SU-DHL-6 (cell line): ENCODE measurements around the gene TMIE.

Source experiments
- H2AFZ ChIP-seq: fragments of 200-600 bp; sonication (generic); 2 replicates; pipeline ENCODE4 v1.6.1; 2014; ENCODE audit warnings: low read depth, mild to moderate bottlenecking, moderate library complexity, mixed read lengths, antibody characterized with exemption, low read length; ENCODE audit not compliant: severe bottlenecking
- H3F3A ChIP-seq: fragments of 200-600 bp; shearing (Covaris generic); 2 replicates; pipeline ENCODE4 v1.6.0; 2016; ENCODE audit warnings: antibody characterized with exemption, mild to moderate bottlenecking; ENCODE audit not compliant: insufficient read depth
- H3K27ac ChIP-seq: fragments of 200-600 bp; sonication (generic); 2 replicates; pipeline ENCODE4 v1.5.1; 2016; ENCODE audit warnings: low read depth, mild to moderate bottlenecking, low read length, moderate library complexity, mixed read lengths
- H3K27me3 ChIP-seq: fragments of 200-600 bp; sonication (generic), shearing (Covaris generic); 2 replicates; pipeline ENCODE4 v1.6.0; 2014; ENCODE audit warnings: mild to moderate bottlenecking, low read length
- H3K36me3 ChIP-seq: fragments of 200-600 bp; sonication (generic); 2 replicates; pipeline ENCODE4 v1.6.1; 2014; ENCODE audit warnings: mild to moderate bottlenecking, low read length, mixed read lengths
- H3K4me2 ChIP-seq: fragments of 300-600, 200-600 bp; shearing (Covaris generic), sonication (generic); 2 replicates; pipeline ENCODE4 v1.6.0; 2014; ENCODE audit warnings: low read length, low read depth, mild to moderate bottlenecking; ENCODE audit not compliant: poor library complexity, severe bottlenecking
- H3K4me3 ChIP-seq: fragments of 200-600 bp; sonication (generic); 2 replicates; pipeline ENCODE4 v1.5.1; 2014; ENCODE audit warnings: antibody characterized with exemption, low read length, mild to moderate bottlenecking, mixed read lengths; ENCODE audit not compliant: insufficient read depth, poor library complexity, severe bottlenecking
- H3K79me2 ChIP-seq: fragments of 200-600 bp; sonication (generic); 2 replicates; pipeline ENCODE4 v1.6.1; 2014; ENCODE audit warnings: mild to moderate bottlenecking, low read length, moderate library complexity; ENCODE audit not compliant: insufficient read depth
- H3K9ac ChIP-seq: fragments of 200-600 bp; sonication (generic); 2 replicates; pipeline ENCODE4 v1.7.0; 2014; ENCODE audit warnings: mild to moderate bottlenecking, low read length
- H3K9me2 ChIP-seq: fragments of 200-600 bp; sonication (generic); replicated peaks from 2 replicates; pipeline ENCODE4 v1.6.1; 2014; ENCODE audit warnings: low read length; ENCODE audit not compliant: insufficient read depth
- H3K9me3 ChIP-seq: fragments of 200-600 bp; sonication (generic); 2 replicates; pipeline ENCODE4 v1.6.1; 2014; ENCODE audit warnings: low read length, mixed read lengths; ENCODE audit not compliant: insufficient read depth
- H4K20me1 ChIP-seq: fragments of 200-600 bp; sonication (generic); 2 replicates; pipeline ENCODE4 v1.6.1; 2014; ENCODE audit warnings: low read depth, mild to moderate bottlenecking, antibody characterized with exemption, low read length, moderate library complexity, mixed read lengths
- CTCF ChIP-seq: fragments of 200-600 bp; sonication (generic); IDR thresholded peaks from one replicate; pipeline ENCODE4 v1.5.1; 2017; ENCODE audit warnings: antibody characterized with exemption, mild to moderate bottlenecking, low read length, moderate library complexity; ENCODE audit not compliant: insufficient read depth, poor library complexity, severe bottlenecking
- EZH2phosphoT487 ChIP-seq: fragments of 200-600 bp; sonication (generic), shearing (Covaris generic); conservative IDR thresholded peaks from 2 replicates; pipeline ENCODE4 v1.6.1; 2018; ENCODE audit warnings: mild to moderate bottlenecking, antibody characterized with exemption, low read length, moderate library complexity, mixed read lengths

TMIE gene

GRCh38 chr3:46755646-46756045 is 54.5 kb downstream of the TMIE start:
- H3K79me2 ChIP-seq, result no peaks in the 10 kb centered on the region
- no peaks in the 10 kb centered on the region for H3K36me3 ChIP-seq
- H2AFZ ChIP-seq, result no peak overlapping the region
- no peaks in the 10 kb centered on the region for H3K9me2 ChIP-seq
- no peaks in the 10 kb centered on the region for H3K9me3 ChIP-seq
- TF ChIP-seq EZH2phosphoT487, result no peak
- no peak for TF ChIP-seq CTCF
- no peak overlapping the region for H3K9ac ChIP-seq
- H3K4me2 ChIP-seq, result no peak overlapping the region
- no peaks in the 10 kb centered on the region for H4K20me1 ChIP-seq
- no peak overlapping the region for H3K27ac ChIP-seq
- H3K4me3 ChIP-seq, result no peak overlapping the region
- no peaks in the 10 kb centered on the region for H3F3A ChIP-seq
- H3K27me3 ChIP-seq, result no peaks in the 10 kb centered on the region

- no peaks in the 10 kb centered on the region for H3F3A ChIP-seq
- no peaks in the 10 kb centered on the region for H3K79me2 ChIP-seq
- no peak overlapping the region for H3K9ac ChIP-seq
- no peaks in the 10 kb centered on the region for H3K36me3 ChIP-seq
- no peaks in the 10 kb centered on the region for H3K27me3 ChIP-seq
- H3K4me2 ChIP-seq, result no peak overlapping the region
- H3K9me3 ChIP-seq, result no peaks in the 10 kb centered on the region
- H3K9me2 ChIP-seq, result no peaks in the 10 kb centered on the region
- no peak overlapping the region for H3K27ac ChIP-seq
- TF ChIP-seq EZH2phosphoT487, result no peak
- TF ChIP-seq CTCF, result no peak
- no peak overlapping the region for H3K4me3 ChIP-seq
- no peak overlapping the region for H2AFZ ChIP-seq
- no peaks in the 10 kb centered on the region for H4K20me1 ChIP-seq
These were observed 55.5 kb downstream of the TMIE start for GRCh38 chr3:46756642-46757041.

GRCh38 chr3:46759239-46760167 is 58.3 kb downstream of the TMIE start:
- Histone ChIP-seq H3K4me2 (no peak overlapping the region), H3K4me3 (no peak overlapping the region), H3K27me3 (no peaks in the 10 kb centered on the region), H4K20me1 (no peaks in the 10 kb centered on the region), H3F3A (no peaks in the 10 kb centered on the region), H3K36me3 (no peaks in the 10 kb centered on the region), H3K79me2 (no peaks in the 10 kb centered on the region), H2AFZ (no peak overlapping the region), H3K9me2 (no peaks in the 10 kb centered on the region), H3K9ac (no peak overlapping the region), H3K27ac (no peak overlapping the region), H3K9me3 (0 out of 2 replicates have a peak, but pooled peaks cover 3% of the 10 kb centered on the region)
- TF ChIP-seq CTCF, result no peak
- TF ChIP-seq EZH2phosphoT487, result no peak
